Peyer's patch (tissue), 4 donors: ENCODE data around the gene PPP1R1B. TPM values are rescaled to one million over a fixed set of nuclear protein-coding genes. Genes with fewer than 3 reads are reported as not detected.

Source experiments
- DNase-seq, 3 donors: peaks; one replicate each; pipeline ENCODE4 v3.0.0-alpha.2; 2017 to 2019
- H3K27ac ChIP-seq, 4 donors: fragments of 200-600 bp; sonication (generic); one replicate each; pipeline ENCODE4 v1.5.1; 2016 to 2019
- H3K27me3 ChIP-seq, 2 donors: fragments of 200-600 bp; sonication (generic); one replicate each; pipeline ENCODE4 v1.5.1; 2019
- H3K36me3 ChIP-seq, 3 donors: fragments of 200-600 bp; sonication (generic); one replicate each; pipeline ENCODE4 v1.5.1; 2016 to 2019
- H3K4me1 ChIP-seq, 4 donors: fragments of 200-600 bp; sonication (generic); one replicate each; pipeline ENCODE4 v1.5.1; 2016 to 2019
- H3K4me3 ChIP-seq, 4 donors: fragments of 200-600 bp; sonication (generic); 1 replicate in 3 of 4; 2 replicates in 1 of 4; pipeline ENCODE4 v1.5.1; 2016 to 2019; ENCODE audit warnings: mild to moderate bottlenecking in 1 of 4
- H3K9me3 ChIP-seq, 4 donors: fragments of 200-600 bp; sonication (generic); one replicate each; pipeline ENCODE4 v1.5.1; 2016 to 2019; ENCODE audit warnings: mild to moderate bottlenecking in 1 of 4
- POLR2A ChIP-seq, 2 donors: fragments of 450-650 bp; IDR thresholded peaks; one replicate each; pipeline ENCODE4 v1.5.1; 2017; ENCODE audit warnings: antibody characterized with exemption in 2 of 2, mild to moderate bottlenecking in 2 of 2, moderate library complexity in 2 of 2
- total RNA-seq, 4 donors: library from RNA; depleted of rRNA; stranded (reverse); fragments of >200 nt; gene quantifications; one replicate each; pipeline ENCODE4 v1.1.0, GENCODE V29; 2016
- TF ChIP-seq, protein P1 (sequence below), 6 experiments: fragments of 450-650 bp in 4 of 6; fragments of 200-600 bp in 2 of 6; sonication (generic) in 1 of 6; IDR thresholded peaks; one replicate each; pipeline ENCODE4 v1.5.1; 2017 to 2019; ENCODE audit warnings: antibody characterized with exemption in 6 of 6, mild to moderate bottlenecking in 3 of 6, moderate library complexity in 1 of 6

Gene PPP1R1B
- total RNA-seq, 4 donors from 2014 or later = 71.8 to 161 (median 125) TPM

DNA sequence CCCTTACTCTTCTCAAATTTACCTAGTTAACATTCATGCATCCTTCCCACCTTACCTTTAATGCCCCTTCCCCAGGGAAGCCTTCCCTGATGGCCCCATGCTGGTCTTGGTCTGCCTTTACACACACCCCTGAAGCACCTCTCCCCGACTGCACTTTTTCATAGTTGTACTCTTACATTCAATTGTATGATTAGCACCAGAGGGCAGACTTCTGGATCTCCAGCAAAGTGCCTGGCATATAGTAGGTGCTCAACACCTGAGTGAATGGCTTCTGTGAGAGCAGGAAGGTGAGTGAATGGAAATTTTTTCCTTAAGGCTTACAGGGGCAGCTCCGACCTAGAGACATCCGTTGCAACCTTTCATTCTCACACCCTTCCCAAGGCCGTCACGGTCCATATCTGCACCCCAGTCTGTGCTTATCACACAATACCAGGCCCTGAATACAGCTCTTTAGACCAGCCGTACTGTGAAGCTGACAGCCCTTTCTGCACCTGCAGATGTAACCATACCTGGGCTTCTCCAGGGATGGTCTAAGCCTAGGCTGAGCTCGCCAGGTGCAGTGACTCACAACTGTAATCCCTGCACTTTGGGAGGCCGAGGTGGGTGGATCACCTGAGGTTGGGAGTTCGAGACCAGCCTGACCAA lies 56.7 kb downstream of the PPP1R1B start:
- no peak overlapping the region for H3K4me3 ChIP-seq
- no peak for DNase-seq
- peaks cover 6 to 24% (median 17%) of the 10 kb centered on the region in 4 donors for H3K4me1 ChIP-seq
- TF ChIP-seq POLR2A (IDR thresholded peaks at IDR 0.05) = no peak
- TF ChIP-seq, protein P1, sequence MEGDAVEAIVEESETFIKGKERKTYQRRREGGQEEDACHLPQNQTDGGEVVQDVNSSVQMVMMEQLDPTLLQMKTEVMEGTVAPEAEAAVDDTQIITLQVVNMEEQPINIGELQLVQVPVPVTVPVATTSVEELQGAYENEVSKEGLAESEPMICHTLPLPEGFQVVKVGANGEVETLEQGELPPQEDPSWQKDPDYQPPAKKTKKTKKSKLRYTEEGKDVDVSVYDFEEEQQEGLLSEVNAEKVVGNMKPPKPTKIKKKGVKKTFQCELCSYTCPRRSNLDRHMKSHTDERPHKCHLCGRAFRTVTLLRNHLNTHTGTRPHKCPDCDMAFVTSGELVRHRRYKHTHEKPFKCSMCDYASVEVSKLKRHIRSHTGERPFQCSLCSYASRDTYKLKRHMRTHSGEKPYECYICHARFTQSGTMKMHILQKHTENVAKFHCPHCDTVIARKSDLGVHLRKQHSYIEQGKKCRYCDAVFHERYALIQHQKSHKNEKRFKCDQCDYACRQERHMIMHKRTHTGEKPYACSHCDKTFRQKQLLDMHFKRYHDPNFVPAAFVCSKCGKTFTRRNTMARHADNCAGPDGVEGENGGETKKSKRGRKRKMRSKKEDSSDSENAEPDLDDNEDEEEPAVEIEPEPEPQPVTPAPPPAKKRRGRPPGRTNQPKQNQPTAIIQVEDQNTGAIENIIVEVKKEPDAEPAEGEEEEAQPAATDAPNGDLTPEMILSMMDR (IDR thresholded peaks at IDR 0.05) = no peak
- peaks cover 0 to 13% (median 0%) of the 10 kb centered on the region in 3 donors for H3K36me3 ChIP-seq
- no peaks in the 10 kb centered on the region for H3K9me3 ChIP-seq
- H3K27me3 ChIP-seq = no peaks in the 10 kb centered on the region
- no peak overlapping the region for H3K27ac ChIP-seq

DNA sequence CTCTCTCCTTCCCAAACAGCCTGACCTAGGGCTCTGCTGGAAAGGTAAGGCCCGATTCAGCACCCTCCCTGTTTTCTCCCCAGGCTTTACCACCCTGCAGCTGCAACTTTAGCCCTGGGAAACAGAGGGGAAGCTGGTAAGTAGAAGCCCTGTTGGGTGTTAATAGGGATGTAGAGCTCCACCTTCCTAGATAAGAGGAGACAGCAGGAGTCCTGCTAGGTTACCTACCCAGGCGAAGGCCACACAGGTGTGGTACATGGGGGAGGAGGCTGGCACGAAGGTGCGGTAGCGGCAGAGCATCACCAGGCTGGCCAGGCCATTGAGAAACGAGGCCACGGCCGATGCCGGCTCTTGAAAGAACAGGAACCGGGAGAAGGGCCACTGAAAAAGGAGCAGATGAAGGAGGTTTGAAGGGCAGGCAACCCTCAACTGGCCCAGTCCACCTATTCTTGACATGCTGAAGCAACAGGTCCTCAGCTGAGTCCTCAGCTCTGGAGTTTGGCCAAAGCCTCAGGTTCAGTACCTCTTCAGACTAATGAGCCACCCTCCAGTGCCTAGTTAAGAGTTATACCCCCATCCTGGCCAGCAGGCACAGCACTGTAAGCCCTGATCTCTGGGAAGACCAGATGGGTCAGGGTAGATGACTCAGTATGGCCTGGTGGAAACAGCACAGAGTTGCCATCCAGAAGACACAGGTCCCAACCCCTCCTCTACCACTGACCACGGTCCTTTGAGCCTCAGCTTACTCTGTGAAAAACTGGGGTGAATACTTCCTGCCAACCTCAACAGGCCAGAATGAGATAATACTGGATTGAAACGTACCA lies 57.8 kb downstream of the PPP1R1B start:
- DNase-seq = no peak
- Histone ChIP-seq H3K36me3 (peaks cover 0 to 13% (median 0%) of the 10 kb centered on the region in 3 donors), H3K4me3 (no peak overlapping the region), H3K27me3 (no peaks in the 10 kb centered on the region), H3K4me1 (peaks cover 3 to 20% (median 10%) of the 10 kb centered on the region in 4 donors), H3K9me3 (no peaks in the 10 kb centered on the region), H3K27ac (no peak overlapping the region)
- no peak for TF ChIP-seq POLR2A (IDR thresholded peaks at IDR 0.05)
- TF ChIP-seq, protein P1 (IDR thresholded peaks at IDR 0.05) = no peak

Other genes with a start within 250 kb of the PPP1R1B start
- 10 to 100 TPM; 20.5 to 34.7 (median 26.6) TPM for gene FBXL20, start 225.3 kb upstream of the PPP1R1B start, total RNA-seq
- gene MED1, start 175.7 kb upstream of the PPP1R1B start, total RNA-seq = 10 to 100 TPM; 22.5 to 41.0 (median 36.8) TPM
- 100 to 1,000 TPM in 1 of 4 donors, 10 to 100 TPM in 3; 55.3 to 132 (median 81.2) TPM for gene CDK12, start 165.5 kb upstream of the PPP1R1B start, total RNA-seq
- not detected for gene NEUROD2, start 19.0 kb upstream of the PPP1R1B start, total RNA-seq
- 100 to 1,000 TPM; 102 to 212 (median 145) TPM for gene STARD3, start 10.2 kb downstream of the PPP1R1B start, total RNA-seq
- gene TCAP, start 38.4 kb downstream of the PPP1R1B start, total RNA-seq = 1 to 10 TPM in 2 of 4 donors, under 1 TPM in 1, not detected in 1; 0.53 to 1.9 (median 1.1) TPM
- 10 to 100 TPM in 1 of 4 donors, 1 to 10 TPM in 3; 1.4 to 28.1 (median 1.8) TPM for gene PNMT, start 41.5 kb downstream of the PPP1R1B start, total RNA-seq
- 10 to 100 TPM; 15.7 to 72.3 (median 65.1) TPM for gene PGAP3, start 61.1 kb downstream of the PPP1R1B start, total RNA-seq
- 100 to 1,000 TPM; 104 to 339 (median 247) TPM for gene ERBB2, start 73.1 kb downstream of the PPP1R1B start, total RNA-seq
- gene MIEN1, start 103.6 kb downstream of the PPP1R1B start, total RNA-seq = 10 to 100 TPM; 44.6 to 74.9 (median 57.9) TPM
- gene GRB7, start 111.0 kb downstream of the PPP1R1B start, total RNA-seq = 10 to 100 TPM; 14.0 to 64.0 (median 26.3) TPM
- gene IKZF3, start 237.4 kb downstream of the PPP1R1B start, total RNA-seq = 10 to 100 TPM in 1 of 4 donors, 1 to 10 TPM in 3; 5.4 to 45.4 (median 7.0) TPM
- not detected for gene ZPBP2, start 241.2 kb downstream of the PPP1R1B start, total RNA-seq